NCI-H2196 (cell line): Measurements from ENCODE around the gene CDH23.

Experiments used
- DNase-seq: peaks from one replicate; lab custom pipeline; 2025; ENCODE audit not compliant: unreplicated experiment; lab: John Stamatoyannopoulos, UW

Gene CDH23

DNA sequence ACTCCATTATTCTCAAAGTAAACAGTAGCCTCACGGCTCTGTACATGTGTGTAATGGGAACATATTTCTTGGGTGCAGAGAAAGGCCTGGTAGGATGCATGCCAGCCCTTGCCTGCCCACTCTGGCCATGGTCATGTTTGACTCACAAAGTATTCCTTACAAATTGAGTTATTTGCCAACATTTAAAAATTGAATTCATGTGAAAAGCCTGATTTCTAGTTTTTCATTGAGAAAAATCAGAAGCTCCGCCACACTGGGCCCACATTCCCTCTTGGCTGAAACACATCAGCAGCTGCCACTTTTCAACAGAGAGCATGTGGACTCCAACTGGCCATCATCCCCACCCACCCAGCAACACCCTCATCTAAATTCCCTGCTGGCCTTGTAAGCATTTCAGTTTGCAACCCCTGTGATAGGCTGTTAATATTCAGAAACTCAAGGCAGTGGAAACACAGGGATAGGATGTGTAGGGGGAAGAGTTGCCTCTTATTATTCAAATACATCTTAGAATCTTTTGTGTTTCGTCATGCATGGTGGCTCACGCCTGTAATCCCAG is 40.9 kb downstream of the CDH23 start:
- DNase-seq: no peak

DNA sequence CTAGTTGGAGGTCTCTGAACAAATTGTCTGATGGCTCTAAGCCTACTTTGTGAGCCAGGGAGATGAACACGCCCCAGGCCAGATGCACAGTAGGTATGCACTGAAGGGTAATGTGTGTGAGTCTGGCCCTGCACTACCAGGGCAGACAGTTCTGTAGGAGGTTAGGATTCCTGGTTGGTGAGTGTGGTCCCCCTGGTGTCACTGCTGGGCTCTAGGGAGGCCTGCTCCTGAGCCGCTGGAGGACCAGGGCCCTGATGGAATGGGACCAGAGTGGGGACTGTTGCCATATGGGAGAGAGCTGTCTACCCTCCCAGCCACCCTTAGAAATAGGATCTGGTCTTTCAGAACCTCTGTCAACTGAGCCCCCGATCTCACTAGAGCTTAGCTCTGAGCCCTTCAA is 42.0 kb downstream of the CDH23 start:
- no peak for DNase-seq

- DNase-seq: no peak
Observed at GRCh38 chr10:71439670-71440425, 43.1 kb downstream of the CDH23 start.

DNA sequence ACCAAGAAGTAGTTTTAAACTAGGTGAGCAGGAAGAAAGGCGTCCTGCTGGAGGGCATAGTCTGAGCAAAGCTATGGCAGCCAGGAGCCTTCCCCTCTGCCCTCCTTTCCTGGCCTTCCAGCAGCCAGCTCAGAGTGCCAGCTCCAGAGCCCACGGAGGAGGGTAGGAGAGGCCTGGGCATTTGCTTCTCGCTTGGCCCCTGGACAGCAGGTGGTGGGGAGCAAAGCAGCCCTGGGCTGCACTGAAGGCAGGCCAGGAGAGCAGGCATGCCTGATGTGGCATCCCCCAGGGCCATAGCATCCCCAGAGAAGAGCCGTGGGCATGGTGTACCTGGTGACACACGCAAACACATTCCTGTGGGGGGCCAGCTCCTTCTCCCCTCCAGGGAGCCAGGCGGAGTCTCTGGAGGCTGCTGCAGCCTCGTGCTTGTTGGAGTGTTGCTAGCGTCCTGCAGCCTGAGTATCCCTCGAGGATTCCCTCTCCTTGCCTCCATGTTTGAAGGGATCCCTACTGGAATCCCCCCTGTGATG is 43.9 kb downstream of the CDH23 start:
- no peak for DNase-seq

GRCh38 chr10:71442000-71442399 is 45.3 kb downstream of the CDH23 start:
- no peak for DNase-seq

DNA sequence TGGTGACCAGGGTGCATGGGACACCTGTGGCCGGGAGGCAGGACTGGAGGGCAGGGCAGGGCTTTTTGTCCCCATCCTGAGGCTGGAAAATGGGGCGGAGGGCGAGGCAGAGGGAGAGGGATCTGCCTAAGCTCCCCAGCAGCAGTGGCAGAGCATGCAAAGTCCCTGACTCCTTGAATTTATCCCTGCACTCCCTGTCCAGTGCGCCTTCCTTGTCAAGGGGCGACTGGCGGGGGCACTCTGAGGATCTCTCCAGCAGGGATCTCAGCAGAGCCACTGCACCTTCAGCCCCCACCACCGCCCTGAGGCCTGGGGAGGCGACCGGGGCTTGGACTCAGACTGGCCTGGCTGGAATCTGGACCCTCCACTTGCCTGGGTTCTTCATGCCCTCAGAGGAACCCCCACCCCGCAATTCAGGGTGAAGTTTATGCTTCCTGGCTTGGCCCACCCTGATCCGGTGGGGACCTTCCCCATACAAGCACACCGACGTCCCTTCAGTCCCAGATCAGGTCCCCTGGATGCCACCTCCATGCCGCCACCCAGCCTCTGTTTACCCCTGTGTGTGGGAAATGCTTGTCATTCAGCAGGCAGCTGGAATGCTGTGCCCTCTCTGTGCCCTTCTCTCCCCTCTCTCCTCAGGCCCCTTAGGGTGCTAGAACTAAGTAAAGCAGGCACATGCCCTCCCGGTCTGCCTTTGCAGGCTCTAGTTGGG is 46.3 kb downstream of the CDH23 start:
- DNase-seq: no peak

DNA sequence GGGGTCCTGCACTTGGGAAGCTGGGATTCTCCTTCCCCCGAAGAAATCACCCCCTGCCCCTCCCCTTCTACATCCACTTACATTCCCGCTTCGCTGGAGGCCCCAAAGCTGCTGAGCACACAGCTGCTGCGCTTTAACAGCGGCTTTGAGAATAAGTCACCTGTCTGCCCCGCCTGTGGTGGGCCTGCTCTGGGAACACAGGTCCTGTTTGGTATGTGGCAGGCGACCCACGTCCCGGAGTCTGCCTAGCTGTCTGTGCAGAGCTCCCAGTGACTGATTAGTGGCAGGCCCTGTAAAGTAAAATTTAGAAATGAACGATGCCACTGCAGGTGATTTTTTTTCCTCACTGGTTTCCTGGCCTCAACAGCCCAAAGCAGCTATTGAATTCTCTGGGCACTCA is 47.0 kb downstream of the CDH23 start:
- no peak for DNase-seq

GRCh38 chr10:71444284-71445054 is 47.7 kb downstream of the CDH23 start:
- no peak for DNase-seq

DNA sequence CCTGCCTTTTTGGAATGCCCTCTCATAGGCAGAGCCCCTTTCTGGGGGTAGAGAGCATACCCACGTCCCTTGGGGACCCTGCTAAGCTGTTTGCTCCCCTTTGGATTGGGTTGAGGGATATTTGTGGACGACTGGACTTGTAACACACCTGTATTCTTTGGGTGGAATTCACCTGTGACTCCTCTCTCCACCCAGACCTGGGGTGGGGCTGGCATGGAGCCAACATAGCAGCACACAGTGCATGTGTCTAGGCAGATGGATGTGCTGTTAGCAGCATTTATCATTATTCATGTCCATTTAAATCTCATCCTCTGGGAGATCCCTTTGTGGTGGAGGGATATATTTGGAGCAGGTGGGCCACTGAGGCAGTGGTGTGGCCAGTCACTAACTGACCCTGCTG is 51.0 kb downstream of the CDH23 start:
- no peak for DNase-seq

DNA sequence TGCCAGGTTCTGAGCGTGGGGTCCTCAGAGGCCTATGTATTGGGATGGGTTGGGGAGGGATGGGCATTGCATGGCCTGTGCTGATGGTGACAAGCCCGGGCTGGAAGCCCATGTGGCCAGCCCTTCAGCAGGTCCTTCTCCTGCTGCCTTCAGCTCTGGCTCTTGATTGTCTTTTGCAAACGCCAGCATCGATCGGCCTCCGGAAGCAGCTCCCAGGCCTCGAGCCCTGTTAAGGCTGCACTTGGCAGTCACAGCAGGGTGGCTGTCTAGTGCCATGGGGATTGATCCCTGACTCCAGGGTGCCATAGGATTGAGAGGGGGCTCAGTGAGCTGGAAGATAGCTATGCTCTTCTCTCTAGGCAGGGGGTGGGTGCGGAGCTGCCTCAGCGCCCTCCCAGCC is 51.4 kb downstream of the CDH23 start:
- DNase-seq: no peak

GRCh38 chr10:71449026-71449425 is 52.3 kb downstream of the CDH23 start:
- DNase-seq: no peak

- no peak for DNase-seq
Observed at GRCh38 chr10:71451754-71452153, 55.0 kb downstream of the CDH23 start.

DNA sequence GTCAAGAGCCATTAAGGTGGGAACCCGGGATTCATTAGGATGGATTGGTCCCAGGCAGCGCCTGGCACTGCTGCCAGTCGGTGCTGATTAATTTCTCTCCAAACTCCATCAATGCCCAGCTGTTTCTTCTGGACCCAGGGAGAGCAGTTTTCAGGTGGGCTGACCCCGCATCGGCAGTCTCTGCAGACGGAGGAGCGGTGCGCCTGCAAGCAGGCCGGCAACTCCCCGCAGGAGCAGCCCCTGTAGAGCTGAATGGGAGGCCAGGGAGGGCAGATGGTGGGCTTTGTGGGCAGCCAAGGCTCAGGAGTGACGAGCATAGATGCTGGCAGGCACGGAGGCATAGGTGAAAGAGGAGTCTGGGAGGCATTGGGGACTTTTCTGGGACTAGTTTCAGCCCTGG is 56.5 kb downstream of the CDH23 start:
- no peak for DNase-seq

GRCh38 chr10:71454347-71454746 is 57.6 kb downstream of the CDH23 start:
- no peak for DNase-seq

DNA sequence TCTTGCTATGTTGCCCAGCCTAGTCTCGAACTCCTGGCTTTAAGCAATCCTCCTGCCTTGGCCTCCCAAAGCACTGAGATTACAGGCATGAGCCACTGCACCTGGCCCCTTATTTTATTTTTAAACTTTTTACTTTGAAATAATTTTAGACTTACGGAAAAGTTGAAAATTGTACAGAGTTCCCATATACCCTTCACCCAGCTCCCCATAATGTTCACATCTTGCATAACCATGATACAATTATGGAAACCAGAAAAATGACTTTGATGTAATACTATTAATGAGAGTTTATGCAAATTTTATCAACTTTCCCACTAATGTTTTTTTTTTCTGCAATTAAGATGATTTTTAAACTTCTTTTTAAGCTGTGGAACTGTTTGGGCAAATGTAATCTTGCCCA is 58.3 kb downstream of the CDH23 start:
- no peak for DNase-seq

- DNase-seq: no peak
Observed at GRCh38 chr10:71456631-71457030, 59.9 kb downstream of the CDH23 start.

DNA sequence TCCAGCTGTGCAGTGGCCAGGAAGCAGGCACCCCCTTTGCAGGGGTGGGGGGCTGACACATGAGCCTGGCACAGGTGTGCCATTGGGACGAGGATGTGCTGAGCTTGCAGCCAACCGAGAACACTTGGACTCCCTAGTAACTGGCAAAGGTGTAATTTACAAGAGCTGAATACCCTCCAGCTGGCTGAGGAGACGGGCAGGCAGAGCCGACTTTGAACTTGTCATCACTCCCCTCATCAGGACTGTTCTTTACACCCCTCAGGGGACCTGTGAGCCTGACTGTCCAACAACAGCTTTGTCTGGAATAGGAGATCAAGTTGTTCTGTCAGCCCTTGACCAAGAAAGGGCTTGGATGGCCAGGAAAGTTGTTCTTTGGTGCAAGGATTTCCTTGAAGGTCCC is 61.2 kb downstream of the CDH23 start:
- no peak for DNase-seq

- DNase-seq: no peak
Observed at GRCh38 chr10:71458387-71458786, 61.7 kb downstream of the CDH23 start.

GRCh38 chr10:71459513-71459912 is 62.8 kb downstream of the CDH23 start:
- no peak for DNase-seq

- DNase-seq: no peak
Observed at GRCh38 chr10:71460615-71461014, 63.9 kb downstream of the CDH23 start.

- no peak for DNase-seq
Observed at GRCh38 chr10:71461457-71461856, 64.7 kb downstream of the CDH23 start.
